Caco-2 (cell line): Measurements from ENCODE around the gene MAP1LC3A. TPM values are rescaled to one million over a fixed set of nuclear protein-coding genes. Genes with fewer than 3 reads are reported as not detected.

ENCODE experiments used
- BruUV-seq: library from RNA; stranded (reverse); fragments of 400-500 nt; replicated peaks from 2 replicates; lab custom pipeline; 2021; lab: Mats Ljungman, UMichigan
- CTCF ChIA-PET: fragments of 300-600 bp; sonication (Branson Sonifier 250); formaldehyde crosslinking; loops from one replicate; lab custom pipeline; 2022; ENCODE audit warnings: antibody characterized with exemption; lab: Charles Lee
- POLR2A ChIA-PET: fragments of 300-600 bp; sonication (Branson Sonifier 250); formaldehyde crosslinking; loops from one replicate; lab custom pipeline; 2022; ENCODE audit warnings: antibody characterized with exemption; lab: Charles Lee
- DNase-seq, 2 experiments: peaks; one replicate each; pipeline versions ENCODE4 v3.0.0 to v3.0.0-alpha.2; 2020 to 2022
- H3K27me3 ChIP-seq: replicated peaks from 2 replicates; pipeline ENCODE4 v1.6.0; 2011; ENCODE audit warnings: low read length; ENCODE audit not compliant: control insufficient read depth, insufficient read depth
- H3K36me3 ChIP-seq: 2 replicates; pipeline ENCODE4 v1.5.1; 2011; ENCODE audit warnings: low read length; ENCODE audit not compliant: control insufficient read depth, insufficient read depth
- H3K4me1 ChIP-seq: fragments of 250-450 bp; sonication (Bioruptor Pico); 2 replicates; pipeline ENCODE4 v1.5.1; 2020; ENCODE audit warnings: mild to moderate bottlenecking
- H3K4me3 ChIP-seq: 2 replicates; pipeline ENCODE4 v1.5.1; 2011; ENCODE audit warnings: low read depth, mild to moderate bottlenecking, control low read depth, low read length
- H3K9me3 ChIP-seq: fragments of 250-450 bp; sonication (Bioruptor Pico); 2 replicates; pipeline ENCODE4 v1.5.1; 2020; ENCODE audit warnings: mild to moderate bottlenecking, moderate library complexity
- H3K27ac Mint-ChIP-seq: one replicate; pipeline ENCODE4 v1.8.0; 2022; ENCODE audit warnings: mixed read lengths; ENCODE audit not compliant: unreplicated experiment
- H3K27me3 Mint-ChIP-seq: one replicate; pipeline ENCODE4 v1.8.0; 2022; ENCODE audit warnings: mixed read lengths; ENCODE audit not compliant: insufficient read depth, unreplicated experiment
- H3K36me3 Mint-ChIP-seq: one replicate; pipeline ENCODE4 v1.8.0; 2022; ENCODE audit warnings: mild to moderate bottlenecking, mixed read lengths; ENCODE audit not compliant: insufficient read depth, unreplicated experiment
- H3K4me1 Mint-ChIP-seq: one replicate; pipeline ENCODE4 v1.8.0; 2022; ENCODE audit warnings: low read depth, mixed read lengths; ENCODE audit not compliant: unreplicated experiment
- H3K4me3 Mint-ChIP-seq: one replicate; pipeline ENCODE4 v1.8.0; 2022; ENCODE audit warnings: mild to moderate bottlenecking, moderate library complexity, mixed read lengths; ENCODE audit not compliant: unreplicated experiment
- H3K9me3 Mint-ChIP-seq: one replicate; pipeline ENCODE4 v1.8.0; 2022; ENCODE audit warnings: mixed read lengths; ENCODE audit not compliant: unreplicated experiment
- CTCF ChIP-seq, 2 experiments: fragments of 200-600 bp in 1 of 2; IDR thresholded peaks; 1 replicate in 1 of 2; 2 replicates in 1 of 2; pipeline versions ENCODE4 v1.5.1 to v1.8.0; 2011 to 2022; ENCODE audit warnings: antibody characterized with exemption in 1 of 2, control low read depth in 1 of 2, inconsistent platforms in 1 of 2, low read depth in 1 of 2, low read length in 1 of 2, mild to moderate bottlenecking in 1 of 2, moderate library complexity in 1 of 2; ENCODE audit not compliant: insufficient read depth in 1 of 2, severe bottlenecking in 1 of 2, unreplicated experiment in 1 of 2
- intact Hi-C: fragments of 100-400 bp; cut with micrococcal nuclease; formaldehyde crosslinking; loops from one replicate; pipeline ENCODE4 v1.10.0; 2022; ENCODE audit not compliant: unreplicated experiment
- total RNA-seq: library from RNA; stranded (reverse); gene quantifications from 2 replicates; pipeline ENCODE4 v1.2.3, GENCODE V29; 2022

MAP1LC3A gene
- total RNA-seq, 1 experiment from 2014 or later: 0.88 TPM

GRCh38 chr20:34541917-34542316, 16.6 kb upstream of the MAP1LC3A start:
- no peak overlapping the region for H3K27ac Mint-ChIP-seq
- H3K9me3 Mint-ChIP-seq: no peaks in the 10 kb centered on the region
- intact Hi-C loops: no loop called here
- no peaks in the 10 kb centered on the region for H3K9me3 ChIP-seq
- peaks cover 9% of the 10 kb centered on the region for H3K36me3 ChIP-seq
- H3K27me3 ChIP-seq: no peaks in the 10 kb centered on the region
- peaks cover 5% of the 10 kb centered on the region for H3K4me1 Mint-ChIP-seq
- no TSS peak for BruUV-seq
- no peak for TF ChIP-seq CTCF (IDR thresholded peaks at IDR 0.05; ENCODE audit: insufficient read depth in 1 of 2, low read depth in 1 of 2, low read length in 1 of 2, severe bottlenecking in 1 of 2, unreplicated experiment in 1 of 2)
- CTCF ChIA-PET: interaction anchor here (1.6 kb wide), 1 partner anchor 351 kb away, joined by 3 read pairs; no protein-coding TSS in a partner anchor
- DNase-seq: no peak
- no peaks in the 10 kb centered on the region for H3K4me1 ChIP-seq
- H3K4me3 ChIP-seq: no peak overlapping the region
- no peaks in the 10 kb centered on the region for H3K27me3 Mint-ChIP-seq
- POLR2A ChIA-PET: interaction anchor here (0.7 kb wide), 1 partner anchor 109 kb away, joined by 7 read pairs; no protein-coding TSS in a partner anchor
- H3K4me3 Mint-ChIP-seq: no peak overlapping the region
- peaks cover 67% of the 10 kb centered on the region for H3K36me3 Mint-ChIP-seq

GRCh38 chr20:34542439-34542838, 16.1 kb upstream of the MAP1LC3A start:
- CTCF ChIA-PET: interaction anchor here (1.6 kb wide), 1 partner anchor 352 kb away, joined by 3 read pairs; no protein-coding TSS in a partner anchor
- peaks cover 8% of the 10 kb centered on the region for H3K4me1 Mint-ChIP-seq

GRCh38 chr20:34543463-34544056, 15.0 kb upstream of the MAP1LC3A start:
- Histone ChIP-seq H3K27me3 (no peaks in the 10 kb centered on the region), H3K4me1 (no peaks in the 10 kb centered on the region), H3K4me3 (no peak overlapping the region), H3K36me3 (peaks cover 5% of the 10 kb centered on the region; the same call in 1 of the 2 replicates), H3K9me3 (no peaks in the 10 kb centered on the region)
- no TSS peak for BruUV-seq
- Mint-ChIP-seq H3K9me3 (no peaks in the 10 kb centered on the region), H3K27ac (no peak overlapping the region), H3K4me3 (no peak overlapping the region), H3K36me3 (peaks cover 71% of the 10 kb centered on the region), H3K4me1 (peaks cover 8% of the 10 kb centered on the region), H3K27me3 (no peaks in the 10 kb centered on the region)
- CTCF ChIA-PET: interaction anchor here (0.6 kb wide), 1 partner anchor 221 kb away, joined by 5 read pairs; no protein-coding TSS in a partner anchor
- DNase-seq: no peak
- POLR2A ChIA-PET: no interaction called here
- intact Hi-C loops: no loop called here
- no peak for TF ChIP-seq CTCF (IDR thresholded peaks at IDR 0.05; ENCODE audit: insufficient read depth in 1 of 2, low read depth in 1 of 2, low read length in 1 of 2, severe bottlenecking in 1 of 2, unreplicated experiment in 1 of 2)

More at GRCh38 chr20:34542439-34542838, 16.1 kb upstream of the MAP1LC3A start:
- intact Hi-C loops: no loop called here
- no peak for TF ChIP-seq CTCF (IDR thresholded peaks at IDR 0.05; ENCODE audit: insufficient read depth in 1 of 2, low read depth in 1 of 2, low read length in 1 of 2, severe bottlenecking in 1 of 2, unreplicated experiment in 1 of 2)
- H3K27me3 ChIP-seq: no peaks in the 10 kb centered on the region
- POLR2A ChIA-PET: interaction anchor here (0.7 kb wide), 1 partner anchor 109 kb away, joined by 7 read pairs; no protein-coding TSS in a partner anchor
- Mint-ChIP-seq H3K9me3 (no peaks in the 10 kb centered on the region), H3K4me3 (no peak overlapping the region), H3K36me3 (peaks cover 65% of the 10 kb centered on the region), H3K27ac (no peak overlapping the region), H3K27me3 (no peaks in the 10 kb centered on the region)
- no TSS peak for BruUV-seq
- no peak for DNase-seq
- no peaks in the 10 kb centered on the region for H3K4me1 ChIP-seq
- no peaks in the 10 kb centered on the region for H3K9me3 ChIP-seq
- no peak overlapping the region for H3K4me3 ChIP-seq
- H3K36me3 ChIP-seq: peaks cover 7% of the 10 kb centered on the region
